Activated T-helper 1 cell treated with Interleukin-2 at 50 U/mL for 16 hours (primary cell): ENCODE measurements around the gene FTSJ3.
A peak's percentile ranks its signal among the peaks of the same experiment; 100 is the strongest.
"Not testable (repeated sequence)": the region's sequence is repeated elsewhere in the genome, so short reads cannot be mapped to it uniquely, and the experiment has no call there.

Experiments used
- DNase-seq: peaks from one replicate; pipeline ENCODE4 v3.0.0-alpha.2; 2020; ENCODE audit warnings: low read depth

FTSJ3 gene

GRCh38 chr17:63827002-63827800 is at the start of gene FTSJ3, which contains the start of gene PSMC5:
Gene FTSJ3 (minus strand): TSS chr17:63827663. CDS start chr17:63826902, 761 bp downstream.
Gene PSMC5 (plus strand): TSS chr17:63827431. CDS start chr17:63827491, 60 bp downstream.
- peak; percentile 92 for DNase-seq

- not testable (repeated sequence) for DNase-seq
These were observed 47.2 kb upstream of the FTSJ3 start for GRCh38 chr17:63874693-63875092.

- DNase-seq: not testable (repeated sequence)
These were observed 46.7 kb upstream of the FTSJ3 start for GRCh38 chr17:63874061-63874626.

GRCh38 chr17:63873577-63873976 is 46.1 kb upstream of the FTSJ3 start, which contains the start of gene CSH2:
Gene CSH2 (minus strand): TSS chr17:63873677. CDS start chr17:63873614, 63 bp downstream.
- not testable (repeated sequence) for DNase-seq

GRCh38 chr17:63871646-63872365 is 44.3 kb upstream of the FTSJ3 start:
- not testable (repeated sequence) for DNase-seq

GRCh38 chr17:63870292-63870665 is 42.8 kb upstream of the FTSJ3 start:
- DNase-seq: not testable (repeated sequence)

- not testable (repeated sequence) for DNase-seq
These were observed 42.2 kb upstream of the FTSJ3 start for GRCh38 chr17:63869491-63870291.

- DNase-seq: not testable (repeated sequence)
These were observed 39.2 kb upstream of the FTSJ3 start for GRCh38 chr17:63866625-63867024.

- no peak for DNase-seq
These were observed 31.8 kb upstream of the FTSJ3 start for GRCh38 chr17:63859257-63859656.

GRCh38 chr17:63856425-63856824 is 29.0 kb upstream of the FTSJ3 start:
- not testable (repeated sequence) for DNase-seq

- no peak for DNase-seq
These were observed 27.7 kb upstream of the FTSJ3 start for GRCh38 chr17:63855185-63855584.

GRCh38 chr17:63854709-63855108 is 27.2 kb upstream of the FTSJ3 start:
- DNase-seq: no peak

- no peak for DNase-seq
These were observed 25.8 kb upstream of the FTSJ3 start for GRCh38 chr17:63853260-63853659.

- no peak for DNase-seq
These were observed 22.9 kb upstream of the FTSJ3 start for GRCh38 chr17:63850401-63850800.

- DNase-seq: peak; percentile 87
These were observed 21.6 kb upstream of the FTSJ3 start for GRCh38 chr17:63848834-63849689.

- DNase-seq: no peak
These were observed 20.2 kb upstream of the FTSJ3 start for GRCh38 chr17:63847525-63848249.

GRCh38 chr17:63845509-63845908 is 18.0 kb upstream of the FTSJ3 start:
- DNase-seq: no peak

GRCh38 chr17:63843910-63844677 is 16.6 kb upstream of the FTSJ3 start:
- DNase-seq: no peak

GRCh38 chr17:63843387-63843888 is 16.0 kb upstream of the FTSJ3 start:
- DNase-seq: not testable (repeated sequence)
